DOHH2 (cell line): ENCODE results near the gene SYT6.

Source experiments
- H3F3A ChIP-seq: fragments of 200-600 bp; sonication (generic), shearing (Covaris generic); 2 replicates; pipeline ENCODE4 v1.6.0; 2016; ENCODE audit warnings: antibody characterized with exemption, mild to moderate bottlenecking; ENCODE audit not compliant: control insufficient read depth, insufficient read depth
- H3K27ac ChIP-seq: fragments of 200-600 bp; sonication (generic); 2 replicates; pipeline ENCODE4 v1.5.1; 2014; ENCODE audit warnings: low read depth, mild to moderate bottlenecking, low read length, moderate library complexity
- H3K27me3 ChIP-seq: fragments of 200-600 bp; sonication (generic); 2 replicates; pipeline ENCODE4 v1.6.1; 2014; ENCODE audit warnings: mild to moderate bottlenecking, low read length, mixed read lengths; ENCODE audit not compliant: control insufficient read depth
- H3K36me3 ChIP-seq: fragments of 200-600 bp; sonication (generic); 2 replicates; pipeline ENCODE4 v1.6.1; 2014; ENCODE audit warnings: mild to moderate bottlenecking, low read length, moderate library complexity, mixed read lengths; ENCODE audit not compliant: control insufficient read depth
- H3K4me1 ChIP-seq: fragments of 200-600 bp; sonication (generic); 2 replicates; pipeline ENCODE4 v1.6.1; 2014; ENCODE audit warnings: mild to moderate bottlenecking, low read length, mixed read lengths; ENCODE audit not compliant: control insufficient read depth
- H3K4me2 ChIP-seq: fragments of 200-600 bp; sonication (generic); 2 replicates; pipeline ENCODE4 v1.6.0; 2014; ENCODE audit warnings: mild to moderate bottlenecking, low read length, moderate library complexity
- H3K4me3 ChIP-seq: fragments of 200-600 bp; sonication (generic); 2 replicates; pipeline ENCODE4 v1.5.1; 2014; ENCODE audit warnings: mild to moderate bottlenecking, low read length, mixed read lengths
- H3K79me2 ChIP-seq: fragments of 200-600 bp; sonication (generic); 2 replicates; pipeline ENCODE4 v1.6.1; 2014; ENCODE audit warnings: mild to moderate bottlenecking, low read length, mixed read lengths; ENCODE audit not compliant: control insufficient read depth
- H3K9me2 ChIP-seq: fragments of 200-600 bp; sonication (generic); replicated peaks from 2 replicates; pipeline ENCODE4 v1.6.1; 2014; ENCODE audit warnings: mild to moderate bottlenecking, low read length, mixed read lengths; ENCODE audit not compliant: control insufficient read depth
- H3K9me3 ChIP-seq: fragments of 200-600 bp; sonication (generic); 2 replicates; pipeline ENCODE4 v1.6.1; 2014; ENCODE audit warnings: antibody characterized with exemption, low read length, mixed read lengths; ENCODE audit not compliant: control insufficient read depth, insufficient read depth
- H4K20me1 ChIP-seq: fragments of 200-600 bp; sonication (generic); 2 replicates; pipeline ENCODE4 v1.6.0; 2014; ENCODE audit warnings: low read depth, mild to moderate bottlenecking, antibody characterized with exemption, low read length, moderate library complexity; ENCODE audit not compliant: control insufficient read depth, insufficient read depth
- CTCF ChIP-seq: fragments of 200-600 bp; sonication (generic); IDR thresholded peaks from one replicate; pipeline ENCODE4 v1.5.1; 2014; ENCODE audit warnings: antibody characterized with exemption, mild to moderate bottlenecking, low read depth, low read length; ENCODE audit not compliant: poor library complexity, severe bottlenecking
- EZH2phosphoT487 ChIP-seq: fragments of 200-600 bp; sonication (generic); IDR thresholded peaks from 2 replicates; pipeline ENCODE4 v1.6.1; 2017; ENCODE audit warnings: borderline replicate concordance, mild to moderate bottlenecking, antibody characterized with exemption, low read length, moderate library complexity, mixed read lengths

SYT6 gene

GRCh38 chr1:114157275-114157660 is 3.6 kb upstream of the SYT6 start:
- Histone ChIP-seq H3K27ac (no peak overlapping the region), H3K36me3 (no peaks in the 10 kb centered on the region), H3K9me2 (no peaks in the 10 kb centered on the region), H3K4me1 (no peaks in the 10 kb centered on the region), H3K4me3 (no peak overlapping the region), H4K20me1 (no peaks in the 10 kb centered on the region), H3F3A (no peaks in the 10 kb centered on the region), H3K4me2 (no peak overlapping the region), H3K9me3 (no peaks in the 10 kb centered on the region), H3K79me2 (no peaks in the 10 kb centered on the region), H3K27me3 (0 out of 2 replicates have a peak, but pooled peaks cover 6% of the 10 kb centered on the region)
- TF ChIP-seq CTCF = no peak
- TF ChIP-seq EZH2phosphoT487 = no peak

- Histone ChIP-seq H3K27me3 (0 out of 2 replicates have a peak, but pooled peaks cover 6% of the 10 kb centered on the region), H4K20me1 (no peaks in the 10 kb centered on the region), H3K4me2 (no peak overlapping the region), H3K27ac (no peak overlapping the region), H3K36me3 (no peaks in the 10 kb centered on the region), H3K9me2 (no peaks in the 10 kb centered on the region), H3K79me2 (no peaks in the 10 kb centered on the region), H3K4me1 (no peaks in the 10 kb centered on the region), H3F3A (no peaks in the 10 kb centered on the region), H3K9me3 (no peaks in the 10 kb centered on the region), H3K4me3 (no peak overlapping the region)
- TF ChIP-seq CTCF (no peak), EZH2phosphoT487 (no peak)
Observed at GRCh38 chr1:114156538-114157274, 3.0 kb upstream of the SYT6 start.

- H3K27ac ChIP-seq = no peak overlapping the region
- no peaks in the 10 kb centered on the region for H3F3A ChIP-seq
- H3K36me3 ChIP-seq = no peaks in the 10 kb centered on the region
- no peak for TF ChIP-seq EZH2phosphoT487
- no peaks in the 10 kb centered on the region for H3K79me2 ChIP-seq
- H3K4me2 ChIP-seq = no peak overlapping the region
- no peak overlapping the region for H3K4me3 ChIP-seq
- 0 out of 2 replicates have a peak, but pooled peaks cover 6% of the 10 kb centered on the region for H3K27me3 ChIP-seq
- H3K9me2 ChIP-seq = no peaks in the 10 kb centered on the region
- no peaks in the 10 kb centered on the region for H4K20me1 ChIP-seq
- H3K9me3 ChIP-seq = no peaks in the 10 kb centered on the region
- no peaks in the 10 kb centered on the region for H3K4me1 ChIP-seq
Observed at GRCh38 chr1:114155706-114156105, 2.0 kb upstream of the SYT6 start.

- Histone ChIP-seq H3K9me3 (no peaks in the 10 kb centered on the region), H3K4me1 (no peaks in the 10 kb centered on the region), H3K4me2 (no peak overlapping the region), H3K36me3 (no peaks in the 10 kb centered on the region), H3K79me2 (no peaks in the 10 kb centered on the region), H3K4me3 (no peak overlapping the region), H3K9me2 (no peaks in the 10 kb centered on the region), H3K27ac (no peak overlapping the region), H3F3A (no peaks in the 10 kb centered on the region), H3K27me3 (0 out of 2 replicates have a peak, but pooled peaks cover 6% of the 10 kb centered on the region), H4K20me1 (no peaks in the 10 kb centered on the region)
- TF ChIP-seq CTCF (no peak), EZH2phosphoT487 (no peak)
Observed at GRCh38 chr1:114154963-114155322, 1.3 kb upstream of the SYT6 start.
